Hepatocyte (in vitro differentiated cells): ENCODE data around the gene ATP9B.

Experiments used
- CTCF ChIP-seq: fragments of 200-600 bp; sonication (generic); IDR thresholded peaks from 2 replicates; pipeline ENCODE4 v1.5.1; 2016; ENCODE audit warnings: antibody characterized with exemption, mild to moderate bottlenecking; ENCODE audit not compliant: poor library complexity
- EZH2 ChIP-seq: fragments of 200-600 bp; sonication (generic); IDR thresholded peaks from 2 replicates; pipeline ENCODE4 v1.6.1; 2016; ENCODE audit warnings: antibody characterized with exemption, mild to moderate bottlenecking, borderline replicate concordance
- EZH2phosphoT487 ChIP-seq: fragments of 200-600 bp; sonication (generic); IDR thresholded peaks from one replicate; pipeline ENCODE4 v1.6.1; 2018; ENCODE audit warnings: antibody characterized with exemption, mild to moderate bottlenecking, low read depth, moderate library complexity; ENCODE audit not compliant: unreplicated experiment, severe bottlenecking

- TF ChIP-seq CTCF (no peak), EZH2 (no peak), EZH2phosphoT487 (no peak)
Observed at GRCh38 chr18:79379931-79380815, 311.0 kb downstream of the ATP9B start.
